HG02642 (cell line): ENCODE measurements around the gene FANCC.
A peak's percentile ranks its signal among the peaks of the same experiment; 100 is the strongest.
"Not testable (repeated sequence)": the region's sequence is repeated elsewhere in the genome, so short reads cannot be mapped to it uniquely, and the experiment has no call there.

Experiments used
- ATAC-seq: cut with Tn5 transposase; IDR thresholded peaks from one replicate; pipeline ENCODE4 v1.9.1; 2021; ENCODE audit warnings: mild to moderate bottlenecking; ENCODE audit not compliant: unreplicated experiment, poor library complexity

Gene FANCC

GRCh38 chr9:95284162-95285080 is 33.1 kb downstream of the FANCC start:
- no peak for ATAC-seq

DNA sequence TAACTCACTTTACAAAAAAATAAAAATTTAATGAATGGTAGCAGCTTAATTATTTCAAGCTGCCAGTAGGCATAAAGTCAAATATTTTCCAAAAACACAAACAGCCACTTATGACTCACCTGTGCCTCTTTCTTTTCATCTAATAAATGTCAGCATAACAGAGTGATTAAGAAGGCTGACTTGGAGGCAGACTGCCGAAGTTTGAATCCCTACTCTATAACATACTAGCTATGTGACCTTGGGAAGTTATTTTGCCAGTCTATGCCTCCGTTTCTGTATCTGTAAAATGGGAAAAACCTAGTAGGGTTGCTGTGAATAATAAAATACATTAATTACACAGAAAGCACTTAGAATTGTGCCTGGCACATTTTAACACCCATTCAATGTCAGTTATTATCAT is 33.8 kb downstream of the FANCC start:
- ATAC-seq: no peak

DNA sequence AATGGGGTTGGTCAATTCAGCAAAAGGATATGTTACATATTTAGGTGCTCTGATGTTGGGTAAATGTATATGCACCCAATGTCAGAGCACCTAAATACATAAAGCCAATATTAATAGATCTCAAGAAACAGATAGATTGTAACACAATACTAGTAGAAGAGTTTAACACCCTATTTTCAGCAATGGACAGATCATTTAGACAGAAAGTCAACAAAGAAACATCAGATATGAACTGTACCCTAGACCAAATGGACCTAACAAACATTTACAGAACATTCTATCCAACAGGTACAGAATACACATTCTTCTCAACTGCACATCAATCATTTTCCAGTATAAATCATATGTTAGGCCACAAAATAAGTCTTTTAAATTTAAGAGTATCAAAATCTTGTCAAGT is 35.2 kb downstream of the FANCC start:
- ATAC-seq: no peak

- no peak for ATAC-seq
These were observed 36.8 kb downstream of the FANCC start for GRCh38 chr9:95280745-95281144.

- ATAC-seq: no peak
These were observed 40.0 kb downstream of the FANCC start for GRCh38 chr9:95277509-95277908.

- ATAC-seq: no peak
These were observed 41.0 kb downstream of the FANCC start for GRCh38 chr9:95276395-95276954.

DNA sequence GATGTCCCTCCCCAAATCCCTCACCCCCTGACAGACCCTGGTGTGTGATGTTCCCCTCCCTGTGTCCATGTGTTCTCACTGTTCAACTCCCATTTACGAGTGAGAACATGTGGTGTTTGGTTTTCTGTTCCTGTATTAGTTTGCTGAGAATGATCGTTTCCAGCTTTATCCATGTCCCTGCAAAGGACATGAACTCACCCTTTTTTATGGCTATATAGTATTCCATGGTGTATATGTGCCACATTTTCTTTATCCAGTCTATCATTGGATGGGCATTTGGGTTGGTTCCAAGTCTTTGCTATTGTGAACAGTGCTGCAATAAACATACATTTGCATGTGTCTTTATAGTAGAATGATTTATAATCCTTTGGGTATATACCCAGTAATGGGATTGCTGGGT is 43.3 kb downstream of the FANCC start:
- not testable (repeated sequence) for ATAC-seq

DNA sequence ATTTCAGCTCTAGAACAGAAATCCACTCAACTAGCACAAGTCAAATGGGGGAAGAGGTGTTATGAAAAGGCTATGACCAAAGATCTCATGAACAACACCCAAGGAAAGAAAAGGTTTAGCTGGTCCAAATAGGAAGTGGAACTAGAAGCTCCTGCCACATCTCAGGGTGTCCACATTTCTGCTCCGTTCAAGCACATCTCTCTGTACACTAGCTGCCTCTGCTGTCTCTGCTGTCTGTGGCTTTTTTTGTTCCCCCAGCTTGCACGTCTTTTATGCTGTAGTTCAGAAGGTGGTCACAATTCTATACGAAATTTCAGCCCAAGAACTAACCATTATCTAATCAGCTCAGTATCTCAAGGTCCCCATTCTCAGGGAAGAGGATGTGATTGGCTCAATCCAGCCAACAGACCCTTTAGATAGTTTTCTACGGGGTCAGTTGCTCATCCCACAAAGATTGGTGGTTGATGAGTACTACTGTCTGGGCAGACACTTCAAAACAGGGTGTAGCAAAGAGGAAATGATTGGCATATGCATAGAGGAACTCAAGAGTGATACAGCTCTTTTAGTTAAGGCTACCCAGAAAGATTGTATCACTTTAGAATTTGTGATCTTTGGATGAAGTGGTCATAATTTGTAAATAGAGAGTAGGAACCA is 44.0 kb downstream of the FANCC start:
- no peak for ATAC-seq

DNA sequence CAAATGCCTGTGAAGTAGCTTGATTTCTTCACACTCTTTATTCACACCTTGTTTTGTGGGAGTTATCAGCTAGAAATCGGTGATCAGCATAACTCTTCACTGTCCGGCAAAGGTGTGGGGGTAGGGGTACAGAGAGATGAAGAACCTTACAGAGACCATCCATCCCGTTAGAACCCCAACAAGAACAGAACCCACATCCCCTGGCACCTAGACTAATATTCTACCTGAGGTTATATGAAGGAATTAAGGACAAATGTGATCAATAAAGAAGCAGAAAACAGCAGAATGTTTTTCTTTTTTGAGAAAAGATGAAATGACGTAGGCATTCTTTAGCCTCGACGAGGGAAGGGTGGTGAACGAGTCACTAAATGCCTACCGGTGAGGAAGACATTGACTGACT is 44.7 kb downstream of the FANCC start:
- no peak for ATAC-seq

- no peak for ATAC-seq
These were observed 46.7 kb downstream of the FANCC start for GRCh38 chr9:95270790-95271189.

GRCh38 chr9:95269803-95270773 is 47.4 kb downstream of the FANCC start:
- ATAC-seq: not testable (repeated sequence)

- ATAC-seq: no peak
These were observed 48.8 kb downstream of the FANCC start for GRCh38 chr9:95268681-95269080.

- peak; percentile 53 for ATAC-seq
These were observed 50.9 kb downstream of the FANCC start for GRCh38 chr9:95266649-95267048.

GRCh38 chr9:95265960-95266359 is 51.5 kb downstream of the FANCC start:
- ATAC-seq: no peak

GRCh38 chr9:95264954-95265615 is 52.4 kb downstream of the FANCC start:
- ATAC-seq: no peak

GRCh38 chr9:95261890-95262289 is 55.6 kb downstream of the FANCC start:
- no peak for ATAC-seq

GRCh38 chr9:95250462-95251221 is 66.9 kb downstream of the FANCC start:
- ATAC-seq: no peak

DNA sequence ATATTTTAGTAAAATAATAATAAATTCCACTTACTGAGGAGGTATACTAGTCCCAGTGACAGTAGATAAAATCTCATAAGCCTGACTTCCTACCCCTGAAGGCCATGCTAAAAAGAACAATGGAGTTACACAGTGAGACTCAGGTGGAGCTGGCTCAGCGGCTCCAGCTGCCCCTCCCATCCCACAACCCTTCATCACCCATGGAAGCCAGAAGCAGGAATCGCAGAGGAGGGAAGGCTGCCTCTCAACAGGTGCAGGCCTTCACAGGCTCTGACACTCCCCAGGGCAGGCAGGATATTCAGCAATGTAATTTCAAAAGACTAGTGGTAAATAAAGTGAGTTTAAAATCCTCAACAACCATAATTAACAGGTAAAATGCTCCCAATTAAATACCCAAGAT is 67.5 kb downstream of the FANCC start:
- ATAC-seq: no peak

- no peak for ATAC-seq
These were observed 71.0 kb downstream of the FANCC start for GRCh38 chr9:95246547-95246946.
